CD4-positive, alpha-beta T cell treated with Interleukin-17A for 1 hour (primary cell): ENCODE results near the gene RTN4RL1.

ENCODE experiments used
- DNase-seq: peaks from one replicate; pipeline ENCODE4 v3.0.0-alpha.2; 2020

Gene RTN4RL1

DNA sequence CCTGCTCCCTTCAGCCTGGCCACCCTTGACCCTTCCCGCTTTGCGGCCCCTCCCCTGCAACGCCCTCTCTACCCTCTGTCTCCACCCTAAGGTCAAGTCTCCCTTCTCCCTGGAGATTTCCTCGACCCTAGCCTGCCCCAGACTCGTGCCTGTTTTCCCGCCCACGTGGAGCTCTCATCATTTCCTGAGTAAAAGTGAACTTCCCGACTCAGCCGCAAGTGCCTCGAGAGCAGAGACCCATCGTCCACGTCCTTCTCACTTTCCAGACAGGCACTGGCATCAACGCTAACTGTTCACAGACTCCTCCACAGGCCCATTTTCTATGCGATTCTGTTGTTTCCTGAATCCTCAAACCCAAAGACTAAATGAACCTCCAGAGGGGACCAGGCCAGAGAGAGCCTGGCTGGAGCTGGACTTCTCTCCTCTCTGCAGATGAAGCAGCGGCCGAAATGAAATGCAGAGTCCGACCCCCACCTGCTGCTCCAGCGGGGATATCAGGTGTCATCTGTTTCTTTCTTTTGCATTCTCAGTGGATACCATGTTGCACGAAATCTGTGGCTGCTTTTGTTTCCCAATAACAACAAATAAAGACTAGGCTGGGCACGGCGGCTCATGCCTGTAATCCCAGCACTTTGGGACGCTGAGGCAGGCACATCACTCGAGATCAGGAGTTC is 52.5 kb downstream of the RTN4RL1 start:
- DNase-seq: no peak

GRCh38 chr17:1970843-1971384 is 54.2 kb downstream of the RTN4RL1 start:
- no peak for DNase-seq

- no peak for DNase-seq
Observed at GRCh38 chr17:1969712-1970111, 55.4 kb downstream of the RTN4RL1 start.

DNA sequence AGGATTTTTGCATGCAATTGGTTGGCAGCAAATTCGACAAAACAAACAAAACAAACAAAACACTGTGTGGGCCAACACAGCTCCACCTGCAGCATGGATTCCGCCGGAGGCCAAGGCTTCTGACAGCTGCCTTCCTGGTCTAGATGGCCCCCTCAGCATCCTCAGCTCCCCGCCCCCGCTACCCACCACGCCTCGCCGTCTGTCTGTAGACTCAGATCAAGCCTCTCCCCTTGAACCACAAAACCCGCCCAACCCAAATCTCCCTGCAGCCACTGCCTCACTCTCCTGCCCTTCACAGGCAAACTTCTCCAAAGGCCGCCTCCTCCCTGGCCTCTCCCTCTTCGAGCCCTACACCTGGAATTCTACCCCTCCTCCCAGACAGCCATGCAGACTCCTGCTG is 57.9 kb downstream of the RTN4RL1 start:
- no peak for DNase-seq

DNA sequence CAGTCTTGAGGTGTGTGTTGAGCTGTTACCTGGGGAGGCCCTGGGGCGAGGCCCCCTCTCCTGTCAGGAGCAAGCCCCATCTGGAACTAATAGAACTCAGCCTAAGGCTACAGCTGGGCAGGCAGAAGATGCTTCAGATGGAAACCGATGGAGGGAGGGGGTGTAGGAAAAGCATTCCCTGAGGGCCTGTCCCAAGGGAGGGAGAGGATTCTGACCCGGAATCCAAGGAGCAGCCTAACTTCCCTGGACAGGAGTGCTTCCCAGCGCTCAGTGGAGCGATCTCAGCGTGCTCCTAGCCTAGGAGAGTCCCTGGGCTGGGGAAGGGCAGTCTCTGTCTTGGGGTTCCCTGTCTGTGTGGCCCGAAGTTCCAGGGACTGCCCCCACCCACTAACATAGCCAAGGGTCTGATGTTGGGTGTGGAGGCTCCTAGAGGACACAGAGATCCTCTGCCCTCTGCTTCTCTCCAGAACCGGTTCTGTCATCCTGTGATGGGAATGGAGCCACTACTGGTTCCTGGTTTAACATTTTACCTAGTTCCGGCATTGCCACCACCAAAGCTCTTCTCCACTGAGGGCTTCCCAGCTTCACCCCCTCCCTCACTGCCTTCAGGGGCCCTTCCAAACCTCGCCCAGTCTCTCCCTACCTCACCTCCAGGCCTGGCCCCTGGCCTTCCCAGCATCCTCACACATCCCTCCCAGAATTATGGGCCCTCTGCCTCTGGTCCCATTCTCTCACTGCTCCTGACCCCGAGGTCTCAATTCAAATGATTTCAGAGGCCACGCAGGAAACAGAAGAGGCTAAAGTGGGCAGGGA is 58.7 kb downstream of the RTN4RL1 start:
- no peak for DNase-seq

GRCh38 chr17:1965556-1966273 is 59.4 kb downstream of the RTN4RL1 start:
- DNase-seq: no peak

DNA sequence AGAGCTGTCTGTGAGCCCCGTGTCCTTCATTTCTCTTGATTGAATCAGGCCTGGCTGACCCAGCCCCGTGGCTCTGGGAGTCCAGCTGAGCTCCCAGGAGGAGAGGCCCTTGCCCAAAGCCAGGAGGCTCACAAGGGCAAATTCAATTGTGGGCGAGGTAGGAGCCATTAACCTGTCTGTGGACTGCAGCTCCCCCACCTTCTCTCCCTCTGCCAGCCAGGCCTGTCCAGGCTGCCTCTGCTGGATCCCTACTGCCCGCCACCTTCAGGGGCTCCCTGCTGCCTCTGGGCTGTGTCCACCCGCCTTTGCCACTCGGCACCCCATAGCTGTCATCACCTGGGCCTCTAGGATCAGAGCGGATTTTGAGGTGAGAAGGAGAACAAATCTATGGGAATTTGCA is 61.9 kb downstream of the RTN4RL1 start:
- no peak for DNase-seq

DNA sequence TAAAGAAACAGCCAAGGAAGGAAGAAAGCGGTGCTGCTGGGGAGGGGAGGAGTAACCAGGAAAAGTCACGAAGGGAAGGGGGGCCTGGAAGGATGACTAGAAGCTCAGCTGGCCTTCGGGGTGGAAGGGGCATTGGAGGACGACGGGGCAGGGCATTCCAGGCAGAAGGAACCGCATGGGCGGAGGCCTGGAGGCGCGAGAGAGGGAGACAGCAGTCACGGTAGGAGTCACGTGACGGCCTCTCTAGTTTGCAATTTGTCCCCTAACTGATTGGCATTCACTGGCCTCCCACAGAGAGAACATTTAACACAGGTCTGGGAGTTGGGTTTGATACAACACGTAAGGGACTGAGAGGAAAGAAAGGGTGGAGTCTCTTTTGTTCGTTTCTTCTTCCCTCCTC is 63.9 kb downstream of the RTN4RL1 start:
- DNase-seq: no peak

- no peak for DNase-seq
Observed at GRCh38 chr17:1960545-1960912, 64.6 kb downstream of the RTN4RL1 start.

- no peak for DNase-seq
Observed at GRCh38 chr17:1959871-1960544, 65.1 kb downstream of the RTN4RL1 start.

- no peak for DNase-seq
Observed at GRCh38 chr17:1958134-1958881, 66.8 kb downstream of the RTN4RL1 start.

DNA sequence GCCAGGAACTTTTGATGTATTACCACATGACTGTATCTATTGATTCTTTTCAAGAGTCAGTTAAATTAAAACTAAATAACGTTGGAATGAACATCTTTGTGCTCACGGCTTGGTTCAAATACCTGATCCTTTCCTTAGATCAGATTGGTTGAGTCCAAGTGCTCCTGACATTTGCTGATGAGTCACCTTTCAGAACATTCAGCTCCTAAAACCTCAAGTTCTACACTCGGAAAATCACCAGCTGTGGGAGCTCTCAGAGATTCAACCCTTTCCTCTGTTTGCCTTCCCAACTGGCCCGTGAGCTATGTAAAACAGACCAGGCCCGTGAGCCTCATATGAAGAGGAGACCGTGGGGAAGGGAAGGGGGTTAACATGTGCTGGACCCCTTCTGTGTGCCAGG is 68.1 kb downstream of the RTN4RL1 start:
- no peak for DNase-seq

- no peak for DNase-seq
Observed at GRCh38 chr17:1956134-1956533, 69.0 kb downstream of the RTN4RL1 start.

DNA sequence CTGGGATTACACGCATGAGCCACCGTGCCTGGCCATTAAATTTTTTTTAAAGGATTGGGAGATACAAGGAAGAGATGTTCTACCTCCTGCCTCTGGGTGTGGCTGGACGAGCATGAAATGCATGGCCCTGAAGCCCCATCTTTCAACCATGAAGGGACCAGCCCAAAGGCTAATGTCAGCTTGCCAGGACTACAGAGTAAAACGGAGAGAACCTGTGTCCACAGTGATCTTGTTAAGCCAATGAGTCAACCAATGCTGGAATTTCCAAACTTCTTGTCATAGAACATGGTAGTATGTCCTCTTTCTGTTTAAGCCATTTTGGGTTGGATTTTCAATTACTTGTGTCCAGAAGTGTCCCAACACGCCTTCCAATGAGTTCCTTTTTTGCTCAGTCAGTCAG is 71.3 kb downstream of the RTN4RL1 start:
- DNase-seq: no peak

DNA sequence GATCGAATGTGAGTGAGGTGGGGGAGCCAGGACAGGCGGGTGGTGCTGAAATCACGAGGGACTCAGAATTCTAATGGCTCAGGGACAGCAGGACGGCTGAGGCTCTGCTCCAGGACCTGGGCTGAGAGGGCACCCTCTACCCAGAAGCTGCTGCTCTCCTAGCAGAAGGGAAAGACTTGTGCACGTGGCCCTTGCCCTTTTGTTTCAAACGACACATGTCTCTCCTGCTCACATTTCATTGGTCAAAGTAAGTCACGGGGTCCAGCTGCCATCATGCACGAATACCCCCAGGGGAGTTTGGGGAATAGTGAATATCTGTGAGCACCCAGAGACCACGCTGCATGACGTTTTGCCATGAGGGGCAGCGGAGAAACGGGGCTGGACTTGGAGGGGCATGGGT is 73.2 kb downstream of the RTN4RL1 start:
- no peak for DNase-seq

- no peak for DNase-seq
Observed at GRCh38 chr17:1949754-1950153, 75.4 kb downstream of the RTN4RL1 start.

DNA sequence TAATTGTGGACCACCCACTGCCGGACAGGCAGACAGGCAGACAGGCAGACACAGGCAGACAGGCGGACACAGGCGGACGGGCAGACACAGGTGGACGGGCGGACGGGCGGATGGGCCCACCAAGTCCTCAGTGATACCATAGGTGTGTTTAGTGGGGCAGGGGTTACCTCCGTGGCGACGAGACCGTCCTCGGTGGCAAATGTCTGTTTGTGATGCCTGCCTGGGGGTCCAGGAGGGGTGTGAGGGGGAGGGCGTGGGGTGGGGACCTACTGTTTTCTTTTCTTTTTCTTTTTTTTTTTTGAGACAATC is 76.7 kb downstream of the RTN4RL1 start:
- no peak for DNase-seq

- no peak for DNase-seq
Observed at GRCh38 chr17:1947743-1948516, 77.2 kb downstream of the RTN4RL1 start.

GRCh38 chr17:1947229-1947742 is 77.8 kb downstream of the RTN4RL1 start:
- no peak for DNase-seq

DNA sequence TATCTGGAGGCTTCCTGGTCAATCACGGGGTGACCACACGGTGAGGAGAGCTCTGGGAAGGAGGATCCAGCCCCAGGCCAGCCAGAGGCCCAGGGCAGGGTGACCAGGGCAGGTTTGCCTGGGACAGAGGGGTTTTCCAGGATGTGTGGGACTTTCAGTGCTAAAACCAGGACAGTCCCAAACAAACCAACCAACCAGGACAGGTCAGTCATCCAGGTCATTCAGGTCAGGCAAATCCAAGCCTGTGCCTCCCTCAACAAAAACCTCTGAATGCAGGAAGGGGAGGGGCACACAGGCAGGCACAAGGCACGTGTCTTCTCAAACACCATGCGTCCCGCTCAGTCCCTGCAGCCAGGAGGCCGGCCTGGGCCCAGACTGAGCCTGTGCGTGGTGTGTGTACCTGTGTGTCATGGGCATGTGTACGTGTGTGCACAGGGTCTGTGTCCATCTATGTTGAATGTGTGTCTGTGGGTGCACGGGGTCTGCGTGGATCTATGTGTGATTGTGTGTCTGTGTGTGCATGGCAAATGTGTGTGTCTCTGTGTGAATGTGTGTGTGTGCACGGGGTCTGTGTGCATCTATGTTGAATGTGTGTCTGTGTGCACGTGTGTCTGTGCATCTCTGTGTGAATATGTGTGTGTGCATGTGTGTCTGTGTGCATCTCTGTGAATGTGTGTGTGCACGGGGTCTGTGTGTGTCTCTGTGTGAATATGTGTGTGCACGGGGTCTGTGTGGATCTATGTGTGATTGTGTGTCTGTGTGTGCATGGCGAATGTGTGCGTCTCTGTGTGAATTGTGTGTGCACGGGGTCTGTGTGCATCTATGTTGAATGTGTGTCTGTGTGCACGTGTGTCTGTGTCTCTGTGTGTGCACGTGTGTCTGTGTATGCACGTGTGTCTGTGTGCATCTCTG is 78.9 kb downstream of the RTN4RL1 start:
- no peak for DNase-seq
